Medulla oblongata (tissue), 1 donor: ENCODE results near the gene ALDH1L1.

ENCODE experiments used
- DNase-seq: peaks from one replicate; pipeline ENCODE4 v3.0.0-alpha.2; 2015; ENCODE audit errors: extremely low spot score

Gene ALDH1L1

DNA sequence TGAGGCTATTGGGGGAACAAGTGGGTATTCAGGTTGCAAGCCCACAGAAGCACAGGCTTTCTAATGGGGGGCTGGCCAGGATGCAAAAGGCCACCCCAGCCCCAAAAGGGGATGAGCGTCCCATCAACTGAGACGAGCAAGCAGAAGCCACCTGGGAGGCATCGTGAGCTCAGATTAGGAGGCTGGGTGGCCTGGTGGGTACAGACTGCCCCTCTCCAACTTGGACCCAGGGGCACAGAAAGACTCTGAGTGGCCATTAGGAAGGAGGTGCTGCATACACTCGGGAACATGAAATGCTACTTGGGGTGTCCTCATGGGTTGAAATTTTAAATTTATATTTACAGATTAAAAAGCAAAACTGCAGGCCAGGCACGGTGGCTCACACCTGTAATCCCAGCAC, 125.5 kb downstream of the ALDH1L1 start:
- no peak for DNase-seq

DNA sequence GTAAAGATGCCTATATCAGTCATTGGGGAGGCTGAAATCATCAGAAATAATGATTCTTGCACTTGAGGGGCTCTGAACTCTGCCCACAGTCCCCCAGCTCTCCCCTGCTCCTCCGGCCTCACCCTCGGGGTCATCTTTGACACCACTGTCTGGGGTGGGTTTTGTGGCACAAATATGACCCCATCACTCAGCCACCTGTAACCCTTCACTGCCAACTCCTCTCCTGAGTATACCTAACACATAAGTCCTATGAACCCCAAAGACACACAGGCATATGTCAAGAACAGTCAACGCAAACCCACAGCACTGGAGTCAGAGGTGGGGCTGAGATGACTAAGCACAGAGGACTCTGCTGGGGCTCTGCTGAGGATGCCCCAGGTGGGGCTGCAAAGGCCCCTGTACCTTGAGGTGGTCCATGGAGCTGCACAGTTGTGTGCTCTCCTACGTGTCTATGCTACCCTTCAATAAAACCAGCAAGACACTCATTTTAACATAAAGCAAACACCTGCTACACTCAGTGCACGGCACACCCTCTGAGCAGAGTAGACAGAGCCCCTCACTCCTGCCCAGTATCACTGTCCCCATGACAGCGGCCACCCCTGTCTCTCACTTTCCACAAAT, 126.3 kb downstream of the ALDH1L1 start:
- DNase-seq, result no peak
